Caco-2 (cell line): ENCODE measurements around the gene ZBTB24. TPM values are rescaled to one million over a fixed set of nuclear protein-coding genes. Genes with fewer than 3 reads are reported as not detected.

Experiments used
- BruUV-seq: library from RNA; stranded (reverse); fragments of 400-500 nt; replicated peaks from 2 replicates; lab custom pipeline; 2021; lab: Mats Ljungman, UMichigan
- CTCF ChIA-PET: fragments of 300-600 bp; sonication (Branson Sonifier 250); formaldehyde crosslinking; loops from one replicate; lab custom pipeline; 2022; ENCODE audit warnings: antibody characterized with exemption; lab: Charles Lee
- POLR2A ChIA-PET: fragments of 300-600 bp; sonication (Branson Sonifier 250); formaldehyde crosslinking; loops from one replicate; lab custom pipeline; 2022; ENCODE audit warnings: antibody characterized with exemption; lab: Charles Lee
- DNase-seq, 2 experiments: peaks; one replicate each; pipeline versions ENCODE4 v3.0.0 to v3.0.0-alpha.2; 2020 to 2022
- H3K27me3 ChIP-seq: replicated peaks from 2 replicates; pipeline ENCODE4 v1.6.0; 2011; ENCODE audit warnings: low read length; ENCODE audit not compliant: control insufficient read depth, insufficient read depth
- H3K36me3 ChIP-seq: 2 replicates; pipeline ENCODE4 v1.5.1; 2011; ENCODE audit warnings: low read length; ENCODE audit not compliant: control insufficient read depth, insufficient read depth
- H3K4me1 ChIP-seq: fragments of 250-450 bp; sonication (Bioruptor Pico); 2 replicates; pipeline ENCODE4 v1.5.1; 2020; ENCODE audit warnings: mild to moderate bottlenecking
- H3K4me3 ChIP-seq: 2 replicates; pipeline ENCODE4 v1.5.1; 2011; ENCODE audit warnings: low read depth, mild to moderate bottlenecking, control low read depth, low read length
- H3K9me3 ChIP-seq: fragments of 250-450 bp; sonication (Bioruptor Pico); 2 replicates; pipeline ENCODE4 v1.5.1; 2020; ENCODE audit warnings: mild to moderate bottlenecking, moderate library complexity
- H3K27ac Mint-ChIP-seq: one replicate; pipeline ENCODE4 v1.8.0; 2022; ENCODE audit warnings: mixed read lengths; ENCODE audit not compliant: unreplicated experiment
- H3K27me3 Mint-ChIP-seq: one replicate; pipeline ENCODE4 v1.8.0; 2022; ENCODE audit warnings: mixed read lengths; ENCODE audit not compliant: insufficient read depth, unreplicated experiment
- H3K36me3 Mint-ChIP-seq: one replicate; pipeline ENCODE4 v1.8.0; 2022; ENCODE audit warnings: mild to moderate bottlenecking, mixed read lengths; ENCODE audit not compliant: insufficient read depth, unreplicated experiment
- H3K4me1 Mint-ChIP-seq: one replicate; pipeline ENCODE4 v1.8.0; 2022; ENCODE audit warnings: low read depth, mixed read lengths; ENCODE audit not compliant: unreplicated experiment
- H3K4me3 Mint-ChIP-seq: one replicate; pipeline ENCODE4 v1.8.0; 2022; ENCODE audit warnings: mild to moderate bottlenecking, moderate library complexity, mixed read lengths; ENCODE audit not compliant: unreplicated experiment
- H3K9me3 Mint-ChIP-seq: one replicate; pipeline ENCODE4 v1.8.0; 2022; ENCODE audit warnings: mixed read lengths; ENCODE audit not compliant: unreplicated experiment
- CTCF ChIP-seq, 2 experiments: fragments of 200-600 bp in 1 of 2; IDR thresholded peaks; 1 replicate in 1 of 2; 2 replicates in 1 of 2; pipeline versions ENCODE4 v1.5.1 to v1.8.0; 2011 to 2022; ENCODE audit warnings: antibody characterized with exemption in 1 of 2, control low read depth in 1 of 2, inconsistent platforms in 1 of 2, low read depth in 1 of 2, low read length in 1 of 2, mild to moderate bottlenecking in 1 of 2, moderate library complexity in 1 of 2; ENCODE audit not compliant: insufficient read depth in 1 of 2, severe bottlenecking in 1 of 2, unreplicated experiment in 1 of 2
- intact Hi-C: fragments of 100-400 bp; cut with micrococcal nuclease; formaldehyde crosslinking; loops from one replicate; pipeline ENCODE4 v1.10.0; 2022; ENCODE audit not compliant: unreplicated experiment
- total RNA-seq: library from RNA; stranded (reverse); gene quantifications from 2 replicates; pipeline ENCODE4 v1.2.3, GENCODE V29; 2022

Gene ZBTB24
- total RNA-seq, 1 experiment from 2014 or later, result 10.3 TPM

GRCh38 chr6:109478222-109478805 lies 4.7 kb downstream of the ZBTB24 start:
- BruUV-seq, result no TSS peak
- Histone ChIP-seq H3K4me3 (no peak overlapping the region), H3K9me3 (no peaks in the 10 kb centered on the region), H3K4me1 (peaks cover 18% of the 10 kb centered on the region), H3K27me3 (no peaks in the 10 kb centered on the region), H3K36me3 (no peaks in the 10 kb centered on the region)
- Mint-ChIP-seq H3K4me1 (peaks cover 39% of the 10 kb centered on the region), H3K27ac (peak overlapping the region; percentile 66), H3K4me3 (no peak overlapping the region), H3K27me3 (no peaks in the 10 kb centered on the region), H3K9me3 (no peaks in the 10 kb centered on the region), H3K36me3 (peaks cover 48% of the 10 kb centered on the region)
- POLR2A ChIA-PET, result no interaction called here
- intact Hi-C loops, result no loop called here
- no peak for DNase-seq
- CTCF ChIA-PET, result no interaction called here
- TF ChIP-seq CTCF (IDR thresholded peaks at IDR 0.05; ENCODE audit: insufficient read depth in 1 of 2, low read depth in 1 of 2, low read length in 1 of 2, severe bottlenecking in 1 of 2, unreplicated experiment in 1 of 2), result no peak

DNA sequence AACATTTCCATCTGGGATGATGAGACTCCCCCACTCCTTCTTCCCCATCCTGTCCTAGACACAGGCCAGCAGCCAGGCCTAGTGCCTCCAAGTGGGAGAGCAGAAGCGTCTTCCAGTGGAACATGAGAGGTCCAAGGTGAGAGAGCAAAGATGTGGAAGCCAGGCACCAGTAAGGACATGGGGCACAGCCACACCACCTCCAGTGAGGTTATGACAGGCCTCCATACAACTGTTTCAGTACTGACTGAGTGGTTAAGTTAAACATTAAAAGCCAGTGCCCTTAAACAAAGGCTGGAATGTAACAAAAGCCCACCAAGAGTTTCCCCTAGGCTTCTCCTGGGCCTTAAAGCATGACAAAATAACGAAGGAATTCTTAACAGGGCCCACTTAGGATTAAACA lies 5.3 kb downstream of the ZBTB24 start:
- no peak overlapping the region for H3K4me3 ChIP-seq
- H3K9me3 ChIP-seq, result no peaks in the 10 kb centered on the region
- ChIA-PET POLR2A (no interaction called here), CTCF (no interaction called here)
- Mint-ChIP-seq H3K36me3 (peaks cover 53% of the 10 kb centered on the region), H3K4me1 (peaks cover 39% of the 10 kb centered on the region), H3K4me3 (peak overlapping the region; percentile 42), H3K27me3 (no peaks in the 10 kb centered on the region), H3K9me3 (no peaks in the 10 kb centered on the region), H3K27ac (peak overlapping the region; percentile 81)
- TF ChIP-seq CTCF (IDR thresholded peaks at IDR 0.05; ENCODE audit: insufficient read depth in 1 of 2, low read depth in 1 of 2, low read length in 1 of 2, severe bottlenecking in 1 of 2, unreplicated experiment in 1 of 2), result no peak
- intact Hi-C loops, result no loop called here
- peaks cover 18% of the 10 kb centered on the region for H3K4me1 ChIP-seq
- no peaks in the 10 kb centered on the region for H3K36me3 ChIP-seq
- BruUV-seq, result no TSS peak
- no peaks in the 10 kb centered on the region for H3K27me3 ChIP-seq
- DNase-seq, result no peak

- intact Hi-C loops, result no loop called here
- H3K4me3 Mint-ChIP-seq, result no peak overlapping the region
- peaks cover 53% of the 10 kb centered on the region for H3K36me3 Mint-ChIP-seq
- Histone ChIP-seq H3K27me3 (no peaks in the 10 kb centered on the region), H3K9me3 (no peaks in the 10 kb centered on the region), H3K4me1 (peaks cover 18% of the 10 kb centered on the region), H3K36me3 (no peaks in the 10 kb centered on the region), H3K4me3 (no peak overlapping the region)
- H3K4me1 Mint-ChIP-seq, result peaks cover 39% of the 10 kb centered on the region
- POLR2A ChIA-PET, result no interaction called here
- peak overlapping the region; percentile 81 for H3K27ac Mint-ChIP-seq
- TF ChIP-seq CTCF (IDR thresholded peaks at IDR 0.05; ENCODE audit: insufficient read depth in 1 of 2, low read depth in 1 of 2, low read length in 1 of 2, severe bottlenecking in 1 of 2, unreplicated experiment in 1 of 2), result no peak
- no peaks in the 10 kb centered on the region for H3K27me3 Mint-ChIP-seq
- no peaks in the 10 kb centered on the region for H3K9me3 Mint-ChIP-seq
- no TSS peak for BruUV-seq
- CTCF ChIA-PET, result no interaction called here
- no peak for DNase-seq
These were observed 5.8 kb downstream of the ZBTB24 start for GRCh38 chr6:109477184-109477583.
